Neural progenitor cell (in vitro differentiated cells): ENCODE measurements around the gene TFB2M. TPM values are rescaled to one million over a fixed set of nuclear protein-coding genes. Genes with fewer than 3 reads are reported as not detected.

Experiments used
- DNase-seq: peaks from one replicate; pipeline ENCODE4 v3.0.0-alpha.2; 2016; ENCODE audit warnings: low spot score
- H2AFZ ChIP-seq: fragments of 200-600 bp; sonication (generic); replicated peaks from 2 replicates; pipeline ENCODE4 v1.6.1; 2016; ENCODE audit warnings: antibody characterized with exemption
- H3F3A ChIP-seq: fragments of 200-600 bp; sonication (generic); 2 replicates; pipeline ENCODE4 v1.6.1; 2016; ENCODE audit warnings: antibody characterized with exemption, low read depth
- H3K27ac ChIP-seq: fragments of 200-600 bp; sonication (generic); 2 replicates; pipeline ENCODE4 v1.5.1; 2016; ENCODE audit warnings: mild to moderate bottlenecking
- H3K27me3 ChIP-seq: fragments of 200-600 bp; sonication (generic); 2 replicates; pipeline ENCODE4 v1.6.1; 2016; ENCODE audit warnings: mild to moderate bottlenecking, moderate library complexity
- H3K36me3 ChIP-seq: fragments of 200-600 bp; sonication (generic); 2 replicates; pipeline ENCODE4 v1.5.1; 2016
- H3K4me1 ChIP-seq: fragments of 200-600 bp; sonication (generic); 2 replicates; pipeline ENCODE4 v1.6.1; 2016; ENCODE audit warnings: mixed run types
- H3K4me2 ChIP-seq: fragments of 200-600 bp; sonication (generic); 2 replicates; pipeline ENCODE4 v1.6.1; 2016
- H3K4me3 ChIP-seq: fragments of 200-600 bp; sonication (generic); 2 replicates; pipeline ENCODE4 v1.5.1; 2016
- H3K79me2 ChIP-seq: fragments of 200-600 bp; sonication (generic); 2 replicates; pipeline ENCODE4 v1.6.1; 2016; ENCODE audit warnings: low read depth
- H3K9ac ChIP-seq: fragments of 200-600 bp; sonication (generic); 2 replicates; pipeline ENCODE4 v1.6.1; 2016
- H3K9me3 ChIP-seq: fragments of 200-600 bp; sonication (generic); 2 replicates; pipeline ENCODE4 v1.5.1; 2016; ENCODE audit warnings: low read depth
- H4K20me1 ChIP-seq: fragments of 200-600 bp; sonication (generic); 2 replicates; pipeline ENCODE4 v1.6.1; 2016; ENCODE audit warnings: low read depth
- H3K27ac Mint-ChIP-seq: 3 replicates; pipeline ENCODE4 v1.8.0; 2021; ENCODE audit warnings: mixed read lengths
- H3K27me3 Mint-ChIP-seq: 2 replicates; pipeline ENCODE4 v1.8.0; 2022; ENCODE audit warnings: low read depth, mild to moderate bottlenecking, inconsistent platforms, moderate library complexity, mixed read lengths; ENCODE audit not compliant: insufficient read depth
- H3K36me3 Mint-ChIP-seq: 3 replicates; pipeline ENCODE4 v1.8.0; 2021; ENCODE audit warnings: mixed read lengths
- H3K4me1 Mint-ChIP-seq: 3 replicates; pipeline ENCODE4 v1.8.0; 2021; ENCODE audit warnings: mixed read lengths
- H3K4me3 Mint-ChIP-seq: 3 replicates; pipeline ENCODE4 v1.8.0; 2021; ENCODE audit warnings: mild to moderate bottlenecking, moderate library complexity, mixed read lengths
- H3K9me3 Mint-ChIP-seq: 3 replicates; pipeline ENCODE4 v1.8.0; 2020; ENCODE audit warnings: mixed read lengths
- CTCF ChIP-seq: fragments of 200-600 bp; sonication (generic); IDR thresholded peaks from 2 replicates; pipeline ENCODE4 v1.5.1; 2017; ENCODE audit warnings: antibody characterized with exemption, mild to moderate bottlenecking
- EZH2 ChIP-seq: fragments of 200-600 bp; sonication (generic); IDR thresholded peaks from 2 replicates; pipeline ENCODE4 v1.6.1; 2017; ENCODE audit warnings: antibody characterized with exemption, mild to moderate bottlenecking, moderate library complexity
- EZH2phosphoT487 ChIP-seq: fragments of 200-600 bp; sonication (generic); IDR thresholded peaks from 2 replicates; pipeline ENCODE4 v1.6.1; 2017; ENCODE audit warnings: antibody characterized with exemption
- total RNA-seq: library from RNA; depleted of rRNA; stranded (reverse); fragments of >200 nt; gene quantifications from 2 replicates; pipeline ENCODE4 v1.2.3, GENCODE V29; 2015; ENCODE audit warnings: low replicate concordance

The TFB2M gene
- total RNA-seq, 1 donor from 2014 or later = 21.1 TPM

GRCh38 chr1:246583056-246583440 lies 17.0 kb upstream of the TFB2M start:
- no peaks in the 10 kb centered on the region for H3K36me3 Mint-ChIP-seq
- no peaks in the 10 kb centered on the region for H3K27me3 ChIP-seq
- no peaks in the 10 kb centered on the region for H3K9me3 Mint-ChIP-seq
- H3K27ac ChIP-seq = no peak overlapping the region
- no peak overlapping the region for H3K4me2 ChIP-seq
- no peak overlapping the region for H3K27ac Mint-ChIP-seq
- no peak overlapping the region for H3K4me3 Mint-ChIP-seq
- H3F3A ChIP-seq = no peaks in the 10 kb centered on the region
- H4K20me1 ChIP-seq = peaks cover 20% of the 10 kb centered on the region
- H3K79me2 ChIP-seq = peaks cover 21% of the 10 kb centered on the region
- no peak overlapping the region for H3K4me3 ChIP-seq
- H3K4me1 ChIP-seq = no peaks in the 10 kb centered on the region
- no peaks in the 10 kb centered on the region for H3K36me3 ChIP-seq
- H3K4me1 Mint-ChIP-seq = peaks cover 12% of the 10 kb centered on the region
- H2AFZ ChIP-seq = no peak overlapping the region
- DNase-seq = no peak
- H3K27me3 Mint-ChIP-seq = no peaks in the 10 kb centered on the region
- TF ChIP-seq EZH2phosphoT487 (no peak), CTCF (no peak), EZH2 (no peak)
- no peak overlapping the region for H3K9ac ChIP-seq
- no peaks in the 10 kb centered on the region for H3K9me3 ChIP-seq

GRCh38 chr1:246582301-246583055 lies 16.4 kb upstream of the TFB2M start:
- Histone ChIP-seq H3K4me1 (no peaks in the 10 kb centered on the region), H3K4me2 (no peak overlapping the region), H3F3A (no peaks in the 10 kb centered on the region), H3K9ac (no peak overlapping the region), H4K20me1 (peaks cover 20% of the 10 kb centered on the region), H3K9me3 (no peaks in the 10 kb centered on the region), H3K79me2 (peaks cover 17% of the 10 kb centered on the region), H3K27ac (no peak overlapping the region), H3K4me3 (no peak overlapping the region), H2AFZ (no peak overlapping the region), H3K27me3 (no peaks in the 10 kb centered on the region), H3K36me3 (no peaks in the 10 kb centered on the region)
- DNase-seq = no peak
- H3K4me1 Mint-ChIP-seq = peaks cover 12% of the 10 kb centered on the region
- no peak overlapping the region for H3K4me3 Mint-ChIP-seq
- H3K27ac Mint-ChIP-seq = no peak overlapping the region
- TF ChIP-seq CTCF (no peak), EZH2 (no peak), EZH2phosphoT487 (no peak)
- H3K27me3 Mint-ChIP-seq = no peaks in the 10 kb centered on the region
- no peaks in the 10 kb centered on the region for H3K36me3 Mint-ChIP-seq
- H3K9me3 Mint-ChIP-seq = no peaks in the 10 kb centered on the region

- H3K4me1 Mint-ChIP-seq = peaks cover 18% of the 10 kb centered on the region
- no peaks in the 10 kb centered on the region for H3K36me3 Mint-ChIP-seq
- TF ChIP-seq CTCF = no peak
- TF ChIP-seq EZH2phosphoT487 = no peak
- no peak for TF ChIP-seq EZH2
- no peaks in the 10 kb centered on the region for H3K4me1 ChIP-seq
- no peaks in the 10 kb centered on the region for H3K27me3 ChIP-seq
- H3K9ac ChIP-seq = no peak overlapping the region
- no peak overlapping the region for H2AFZ ChIP-seq
- H3K4me3 ChIP-seq = no peak overlapping the region
- no peak overlapping the region for H3K4me2 ChIP-seq
- no peaks in the 10 kb centered on the region for H3K36me3 ChIP-seq
- H4K20me1 ChIP-seq = peaks cover 20% of the 10 kb centered on the region
- H3F3A ChIP-seq = no peaks in the 10 kb centered on the region
- no peaks in the 10 kb centered on the region for H3K9me3 Mint-ChIP-seq
- no peak overlapping the region for H3K4me3 Mint-ChIP-seq
- H3K9me3 ChIP-seq = no peaks in the 10 kb centered on the region
- H3K79me2 ChIP-seq = peaks cover 30% of the 10 kb centered on the region
- H3K27ac ChIP-seq = no peak overlapping the region
- no peaks in the 10 kb centered on the region for H3K27me3 Mint-ChIP-seq
- no peak overlapping the region for H3K27ac Mint-ChIP-seq
- no peak for DNase-seq
Observed at GRCh38 chr1:246580497-246581370, 14.7 kb upstream of the TFB2M start.
